ENCODE measurements around the gene NYAP2. TPM values are rescaled to one million over a fixed set of nuclear protein-coding genes. Genes with fewer than 3 reads are reported as not detected.

The NYAP2 gene
- total RNA-seq, 1 donor from 2014 or later = 0.07 TPM

DNA sequence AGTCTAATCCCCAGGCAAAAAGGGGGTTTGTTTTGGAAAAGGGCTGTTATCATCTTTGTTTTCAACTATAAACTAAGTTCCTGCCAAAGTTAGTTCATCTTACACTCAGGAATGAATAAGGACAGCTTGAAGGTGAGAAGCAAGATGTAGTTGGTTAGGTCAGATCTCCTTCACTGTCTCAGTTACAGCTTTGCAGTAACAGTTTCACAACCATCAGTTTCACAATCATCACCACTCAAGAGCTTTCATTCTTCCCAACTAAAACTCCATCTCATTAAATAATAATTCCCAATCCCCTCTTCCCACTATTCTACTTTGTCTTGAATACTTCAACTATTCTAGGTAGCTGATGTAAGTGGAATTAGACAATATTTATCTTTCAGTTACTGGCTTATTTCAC lies 200.9 kb downstream of the NYAP2 start:
- Mint-ChIP-seq H3K27ac (no peak overlapping the region), H3K27me3 (ENCODE audit: insufficient read depth, low read depth) (no peaks in the 10 kb centered on the region), H3K9me3 (peaks cover 24% of the 10 kb centered on the region), H3K4me1 (peaks cover 17% of the 10 kb centered on the region), H3K4me3 (no peak overlapping the region), H3K36me3 (no peaks in the 10 kb centered on the region)
- Histone ChIP-seq H4K20me1 (ENCODE audit: low read depth) (no peaks in the 10 kb centered on the region), H3K9ac (no peak overlapping the region), H3K79me2 (ENCODE audit: low read depth) (no peaks in the 10 kb centered on the region), H3K36me3 (no peaks in the 10 kb centered on the region), H3F3A (ENCODE audit: low read depth) (no peaks in the 10 kb centered on the region), H3K4me1 (no peaks in the 10 kb centered on the region), H3K4me3 (no peak overlapping the region), H3K27ac (no peak overlapping the region), H3K4me2 (no peak overlapping the region), H3K9me3 (ENCODE audit: low read depth) (no peaks in the 10 kb centered on the region), H2AFZ (replicated peaks) (no peak overlapping the region), H3K27me3 (no peaks in the 10 kb centered on the region)
- DNase-seq (ENCODE audit: low spot score) = no peak
- TF ChIP-seq, protein P1, sequence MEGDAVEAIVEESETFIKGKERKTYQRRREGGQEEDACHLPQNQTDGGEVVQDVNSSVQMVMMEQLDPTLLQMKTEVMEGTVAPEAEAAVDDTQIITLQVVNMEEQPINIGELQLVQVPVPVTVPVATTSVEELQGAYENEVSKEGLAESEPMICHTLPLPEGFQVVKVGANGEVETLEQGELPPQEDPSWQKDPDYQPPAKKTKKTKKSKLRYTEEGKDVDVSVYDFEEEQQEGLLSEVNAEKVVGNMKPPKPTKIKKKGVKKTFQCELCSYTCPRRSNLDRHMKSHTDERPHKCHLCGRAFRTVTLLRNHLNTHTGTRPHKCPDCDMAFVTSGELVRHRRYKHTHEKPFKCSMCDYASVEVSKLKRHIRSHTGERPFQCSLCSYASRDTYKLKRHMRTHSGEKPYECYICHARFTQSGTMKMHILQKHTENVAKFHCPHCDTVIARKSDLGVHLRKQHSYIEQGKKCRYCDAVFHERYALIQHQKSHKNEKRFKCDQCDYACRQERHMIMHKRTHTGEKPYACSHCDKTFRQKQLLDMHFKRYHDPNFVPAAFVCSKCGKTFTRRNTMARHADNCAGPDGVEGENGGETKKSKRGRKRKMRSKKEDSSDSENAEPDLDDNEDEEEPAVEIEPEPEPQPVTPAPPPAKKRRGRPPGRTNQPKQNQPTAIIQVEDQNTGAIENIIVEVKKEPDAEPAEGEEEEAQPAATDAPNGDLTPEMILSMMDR (IDR thresholded peaks at IDR 0.05) = no peak
- TF ChIP-seq EZH2phosphoT487 (IDR thresholded peaks at IDR 0.05) (no peak), EZH2 (IDR thresholded peaks at IDR 0.05) (no peak)

DNA sequence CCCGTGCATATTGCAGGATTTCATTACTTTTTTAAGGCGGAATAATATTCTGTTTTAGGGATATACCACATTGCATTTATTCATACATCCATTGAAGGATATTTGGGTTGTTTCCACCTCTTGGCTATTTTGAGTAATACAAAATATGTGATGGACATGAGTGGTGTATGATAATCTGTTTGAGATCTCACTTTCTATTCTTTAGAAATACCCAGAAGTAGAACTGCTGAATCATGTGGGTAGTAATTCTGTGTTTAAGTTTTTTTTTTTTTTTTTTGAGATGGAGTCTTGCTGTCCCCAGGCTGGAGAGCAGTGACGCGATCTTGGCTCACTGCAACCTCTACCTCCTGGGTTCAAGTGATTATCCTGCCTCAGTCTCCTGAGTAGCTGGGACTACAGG lies 201.4 kb downstream of the NYAP2 start:
- Histone ChIP-seq H3F3A (ENCODE audit: low read depth) (no peaks in the 10 kb centered on the region), H3K9ac (no peak overlapping the region)

DNA sequence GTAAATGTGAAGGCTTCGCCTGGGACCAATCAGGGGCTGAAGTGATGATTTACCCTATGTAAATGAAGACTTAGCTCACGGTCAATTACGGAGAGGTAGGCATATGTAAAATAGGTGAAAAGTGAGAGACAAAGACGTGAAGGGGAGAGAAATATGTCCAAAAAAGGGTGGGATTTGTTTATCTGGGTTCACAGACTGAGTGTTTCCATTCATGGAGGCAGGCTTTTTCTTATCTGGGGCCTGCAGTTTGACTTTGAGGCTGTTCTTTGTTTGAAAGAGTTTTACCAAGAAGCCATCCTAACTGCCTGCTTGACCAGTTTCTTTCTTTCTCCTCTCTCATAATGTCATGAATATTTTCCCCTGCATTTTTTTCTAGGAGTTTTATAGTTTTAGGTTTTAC lies 202.7 kb downstream of the NYAP2 start:
- H3K4me1 ChIP-seq = no peaks in the 10 kb centered on the region
- no peak overlapping the region for H2AFZ ChIP-seq (replicated peaks)
- H4K20me1 ChIP-seq (ENCODE audit: low read depth) = no peaks in the 10 kb centered on the region
- H3K4me3 Mint-ChIP-seq = no peak overlapping the region
- peaks cover 15% of the 10 kb centered on the region for H3K4me1 Mint-ChIP-seq
- no peak overlapping the region for H3K27ac ChIP-seq
- no peaks in the 10 kb centered on the region for H3K36me3 ChIP-seq
- no peak overlapping the region for H3K9ac ChIP-seq
- no peaks in the 10 kb centered on the region for H3F3A ChIP-seq (ENCODE audit: low read depth)
- no peaks in the 10 kb centered on the region for H3K9me3 ChIP-seq (ENCODE audit: low read depth)
- DNase-seq (ENCODE audit: low spot score) = no peak
- H3K27me3 ChIP-seq = no peaks in the 10 kb centered on the region
- no peak overlapping the region for H3K4me3 ChIP-seq
- H3K36me3 Mint-ChIP-seq = no peaks in the 10 kb centered on the region
- H3K27ac Mint-ChIP-seq = no peak overlapping the region
- no peaks in the 10 kb centered on the region for H3K27me3 Mint-ChIP-seq (ENCODE audit: insufficient read depth, low read depth)
- TF ChIP-seq EZH2phosphoT487 (IDR thresholded peaks at IDR 0.05) (no peak), EZH2 (IDR thresholded peaks at IDR 0.05) (no peak)
- TF ChIP-seq, protein P1 (IDR thresholded peaks at IDR 0.05) = no peak
- H3K79me2 ChIP-seq (ENCODE audit: low read depth) = no peaks in the 10 kb centered on the region
- no peak overlapping the region for H3K4me2 ChIP-seq
- peaks cover 24% of the 10 kb centered on the region for H3K9me3 Mint-ChIP-seq

More for the DNA sequence above, 201.4 kb downstream of the NYAP2 start:
- Histone ChIP-seq H4K20me1 (ENCODE audit: low read depth) (no peaks in the 10 kb centered on the region), H3K4me2 (no peak overlapping the region), H3K27ac (no peak overlapping the region), H3K4me1 (no peaks in the 10 kb centered on the region), H3K36me3 (no peaks in the 10 kb centered on the region), H2AFZ (replicated peaks) (no peak overlapping the region), H3K4me3 (no peak overlapping the region), H3K27me3 (no peaks in the 10 kb centered on the region), H3K79me2 (ENCODE audit: low read depth) (no peaks in the 10 kb centered on the region), H3K9me3 (ENCODE audit: low read depth) (no peaks in the 10 kb centered on the region)
- Mint-ChIP-seq H3K27ac (no peak overlapping the region), H3K4me3 (no peak overlapping the region), H3K9me3 (peaks cover 24% of the 10 kb centered on the region), H3K27me3 (ENCODE audit: insufficient read depth, low read depth) (no peaks in the 10 kb centered on the region), H3K36me3 (no peaks in the 10 kb centered on the region), H3K4me1 (peaks cover 17% of the 10 kb centered on the region)
- TF ChIP-seq, protein P1 (IDR thresholded peaks at IDR 0.05) = no peak
- TF ChIP-seq EZH2 (IDR thresholded peaks at IDR 0.05) = no peak
- TF ChIP-seq EZH2phosphoT487 (IDR thresholded peaks at IDR 0.05) = no peak
- DNase-seq (ENCODE audit: low spot score) = no peak
